ENCODE data around the gene TAGLN2. TPM values are rescaled to one million over a fixed set of nuclear protein-coding genes. Genes with fewer than 3 reads are reported as not detected.
A peak's percentile ranks its signal among the peaks of the same experiment; 100 is the strongest.

The TAGLN2 gene
- total RNA-seq, 1 experiment from 2014 or later: 66.9 TPM

GRCh38 chr1:159949981-159950381 is 24.7 kb upstream of the TAGLN2 start:
- no peak for ATAC-seq
- no peak overlapping the region for H3K27ac Mint-ChIP-seq

GRCh38 chr1:159949123-159949522 is 23.8 kb upstream of the TAGLN2 start:
- Mint-ChIP-seq H3K9me3 (no peaks in the 10 kb centered on the region), H3K27ac (0 out of 2 replicates have a peak overlapping the region, but pooled peaks have one; percentile 27), H3K4me1 (peaks cover 17% of the 10 kb centered on the region), H3K36me3 (no peaks in the 10 kb centered on the region), H3K4me3 (no peak overlapping the region), H3K27me3 (ENCODE audit: low read depth) (peaks cover 5% of the 10 kb centered on the region)
- no peak for ATAC-seq
- POLR2A ChIA-PET: no interaction called here
- CTCF ChIA-PET: interaction anchor here (1.3 kb wide), 1 partner anchor 59 kb away, joined by 5 read pairs; no protein-coding TSS in a partner anchor
- DNase-seq (ENCODE audit: low spot score): no peak
- TF ChIP-seq, protein P1, sequence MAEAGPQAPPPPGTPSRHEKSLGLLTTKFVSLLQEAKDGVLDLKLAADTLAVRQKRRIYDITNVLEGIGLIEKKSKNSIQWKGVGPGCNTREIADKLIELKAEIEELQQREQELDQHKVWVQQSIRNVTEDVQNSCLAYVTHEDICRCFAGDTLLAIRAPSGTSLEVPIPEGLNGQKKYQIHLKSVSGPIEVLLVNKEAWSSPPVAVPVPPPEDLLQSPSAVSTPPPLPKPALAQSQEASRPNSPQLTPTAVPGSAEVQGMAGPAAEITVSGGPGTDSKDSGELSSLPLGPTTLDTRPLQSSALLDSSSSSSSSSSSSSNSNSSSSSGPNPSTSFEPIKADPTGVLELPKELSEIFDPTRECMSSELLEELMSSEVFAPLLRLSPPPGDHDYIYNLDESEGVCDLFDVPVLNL (CRISPR knock-in tag; IDR thresholded peaks at IDR 0.05; ENCODE audit: borderline replicate concordance, low read depth): no peak
- TF ChIP-seq SMAD4 (CRISPR knock-in tag; IDR thresholded peaks at IDR 0.05): no peak
- TF ChIP-seq, protein P2, sequence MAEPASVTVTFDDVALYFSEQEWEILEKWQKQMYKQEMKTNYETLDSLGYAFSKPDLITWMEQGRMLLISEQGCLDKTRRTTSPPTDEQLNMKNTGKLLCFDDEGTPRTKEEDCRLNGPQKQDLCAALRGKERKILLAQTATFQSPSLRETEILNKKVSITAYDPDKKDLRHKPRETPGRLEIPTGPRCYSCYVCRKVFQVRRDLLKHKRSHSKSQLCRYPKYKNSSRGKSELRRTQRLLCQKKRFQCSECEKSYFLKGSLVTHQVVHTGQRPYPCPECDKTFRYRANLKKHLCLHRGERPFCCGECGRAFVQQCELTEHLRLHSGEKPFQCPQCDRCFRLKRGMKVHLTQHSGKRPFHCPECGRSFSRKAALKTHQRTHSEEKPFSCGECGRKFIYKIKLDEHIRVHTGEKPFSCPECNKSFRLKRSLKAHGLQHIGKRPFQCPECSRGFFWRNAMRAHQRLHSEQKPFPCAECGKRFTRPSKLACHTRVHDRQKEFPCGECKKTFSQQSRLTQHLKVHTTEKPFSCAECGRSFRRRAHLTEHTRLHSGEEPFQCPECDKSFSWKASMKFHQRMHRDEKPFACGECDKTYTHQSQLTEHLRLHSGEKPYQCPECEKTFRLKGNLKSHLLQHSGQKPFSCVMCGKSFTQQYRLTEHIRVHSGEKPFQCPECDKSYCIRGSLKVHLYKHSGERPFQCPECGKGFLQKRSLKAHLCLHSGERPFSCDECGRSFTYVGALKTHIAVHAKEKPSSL (CRISPR knock-in tag; conservative IDR thresholded peaks at IDR 0.05): no peak
- TF ChIP-seq MYBL2 (CRISPR knock-in tag; IDR thresholded peaks at IDR 0.05): no peak
- TF ChIP-seq ZNF121 (CRISPR knock-in tag; IDR thresholded peaks at IDR 0.05): no peak
- TF ChIP-seq, protein P3, sequence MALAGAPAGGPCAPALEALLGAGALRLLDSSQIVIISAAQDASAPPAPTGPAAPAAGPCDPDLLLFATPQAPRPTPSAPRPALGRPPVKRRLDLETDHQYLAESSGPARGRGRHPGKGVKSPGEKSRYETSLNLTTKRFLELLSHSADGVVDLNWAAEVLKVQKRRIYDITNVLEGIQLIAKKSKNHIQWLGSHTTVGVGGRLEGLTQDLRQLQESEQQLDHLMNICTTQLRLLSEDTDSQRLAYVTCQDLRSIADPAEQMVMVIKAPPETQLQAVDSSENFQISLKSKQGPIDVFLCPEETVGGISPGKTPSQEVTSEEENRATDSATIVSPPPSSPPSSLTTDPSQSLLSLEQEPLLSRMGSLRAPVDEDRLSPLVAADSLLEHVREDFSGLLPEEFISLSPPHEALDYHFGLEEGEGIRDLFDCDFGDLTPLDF (CRISPR knock-in tag; IDR thresholded peaks at IDR 0.05): no peak
- no peak for TF ChIP-seq GABPB1 (CRISPR knock-in tag; IDR thresholded peaks at IDR 0.05)
- no peak for TF ChIP-seq ZNF232 (CRISPR knock-in tag; IDR thresholded peaks at IDR 0.05)
- TF ChIP-seq IRF1 (CRISPR knock-in tag; IDR thresholded peaks at IDR 0.05): no peak
- TF ChIP-seq, protein P4, sequence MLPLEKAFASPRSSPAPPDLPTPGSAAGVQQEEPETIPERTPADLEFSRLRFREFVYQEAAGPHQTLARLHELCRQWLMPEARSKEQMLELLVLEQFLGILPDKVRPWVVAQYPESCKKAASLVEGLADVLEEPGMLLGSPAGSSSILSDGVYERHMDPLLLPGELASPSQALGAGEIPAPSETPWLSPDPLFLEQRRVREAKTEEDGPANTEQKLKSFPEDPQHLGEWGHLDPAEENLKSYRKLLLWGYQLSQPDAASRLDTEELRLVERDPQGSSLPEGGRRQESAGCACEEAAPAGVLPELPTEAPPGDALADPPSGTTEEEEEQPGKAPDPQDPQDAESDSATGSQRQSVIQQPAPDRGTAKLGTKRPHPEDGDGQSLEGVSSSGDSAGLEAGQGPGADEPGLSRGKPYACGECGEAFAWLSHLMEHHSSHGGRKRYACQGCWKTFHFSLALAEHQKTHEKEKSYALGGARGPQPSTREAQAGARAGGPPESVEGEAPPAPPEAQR (CRISPR knock-in tag; IDR thresholded peaks at IDR 0.05): no peak
- TF ChIP-seq FOXP1 (CRISPR knock-in tag; IDR thresholded peaks at IDR 0.05; ENCODE audit: borderline replicate concordance): no peak
- TF ChIP-seq, protein P5, sequence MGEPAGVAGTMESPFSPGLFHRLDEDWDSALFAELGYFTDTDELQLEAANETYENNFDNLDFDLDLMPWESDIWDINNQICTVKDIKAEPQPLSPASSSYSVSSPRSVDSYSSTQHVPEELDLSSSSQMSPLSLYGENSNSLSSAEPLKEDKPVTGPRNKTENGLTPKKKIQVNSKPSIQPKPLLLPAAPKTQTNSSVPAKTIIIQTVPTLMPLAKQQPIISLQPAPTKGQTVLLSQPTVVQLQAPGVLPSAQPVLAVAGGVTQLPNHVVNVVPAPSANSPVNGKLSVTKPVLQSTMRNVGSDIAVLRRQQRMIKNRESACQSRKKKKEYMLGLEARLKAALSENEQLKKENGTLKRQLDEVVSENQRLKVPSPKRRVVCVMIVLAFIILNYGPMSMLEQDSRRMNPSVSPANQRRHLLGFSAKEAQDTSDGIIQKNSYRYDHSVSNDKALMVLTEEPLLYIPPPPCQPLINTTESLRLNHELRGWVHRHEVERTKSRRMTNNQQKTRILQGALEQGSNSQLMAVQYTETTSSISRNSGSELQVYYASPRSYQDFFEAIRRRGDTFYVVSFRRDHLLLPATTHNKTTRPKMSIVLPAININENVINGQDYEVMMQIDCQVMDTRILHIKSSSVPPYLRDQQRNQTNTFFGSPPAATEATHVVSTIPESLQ (CRISPR knock-in tag; IDR thresholded peaks at IDR 0.05): no peak

More at GRCh38 chr1:159949981-159950381, 24.7 kb upstream of the TAGLN2 start:
- ChIA-PET POLR2A (no interaction called here), CTCF (interaction anchor here (1.3 kb wide), 1 partner anchor 58 kb away, joined by 5 read pairs; no protein-coding TSS in a partner anchor)
- H3K4me1 Mint-ChIP-seq: peaks cover 8% of the 10 kb centered on the region
- no peak for TF ChIP-seq ZNF512 (CRISPR knock-in tag; IDR thresholded peaks at IDR 0.05; ENCODE audit: borderline replicate concordance)
- TF ChIP-seq IRF2 (CRISPR knock-in tag; IDR thresholded peaks at IDR 0.05; ENCODE audit: borderline replicate concordance, low read depth): no peak
- TF ChIP-seq TP53 (CRISPR knock-in tag; IDR thresholded peaks at IDR 0.05): no peak
- no peak for TF ChIP-seq JAZF1 (CRISPR knock-in tag; IDR thresholded peaks at IDR 0.05)
- TF ChIP-seq TEAD4 (CRISPR knock-in tag; IDR thresholded peaks at IDR 0.05): no peak
- TF ChIP-seq AR (CRISPR knock-in tag; IDR thresholded peaks at IDR 0.05): no peak
- no peak overlapping the region for H3K4me3 Mint-ChIP-seq
- no peaks in the 10 kb centered on the region for H3K9me3 Mint-ChIP-seq
- DNase-seq (ENCODE audit: low spot score): no peak
- peaks cover 5% of the 10 kb centered on the region for H3K27me3 Mint-ChIP-seq (ENCODE audit: low read depth)
- H3K36me3 Mint-ChIP-seq: no peaks in the 10 kb centered on the region
